WTC11 (cell line): ENCODE data around the gene FZR1. TPM values are rescaled to one million over a fixed set of nuclear protein-coding genes. Genes with fewer than 3 reads are reported as not detected.

Experiments used
- ATAC-seq: fragments of 200-7000 bp; cut with Tn5 transposase; 2 replicates; pipeline ENCODE4 v1.10.0; 2021; ENCODE audit warnings: mild to moderate bottlenecking, moderate library complexity
- CTCF ChIA-PET: fragments of 300-600 bp; sonication (Branson Sonifier 250); formaldehyde crosslinking; loops from one replicate; lab custom pipeline; 2021; ENCODE audit warnings: antibody characterized with exemption; lab: Charles Lee
- POLR2A ChIA-PET: fragments of 350-600 bp; sonication (Branson Sonifier 250); formaldehyde crosslinking; loops from one replicate; lab custom pipeline; 2021; ENCODE audit warnings: antibody characterized with exemption; lab: Charles Lee
- DNase-seq: peaks from one replicate; pipeline ENCODE4 v3.0.0; 2021; ENCODE audit warnings: low spot score
- H3K27ac Mint-ChIP-seq: 2 replicates; pipeline ENCODE4 v1.8.0; 2021; ENCODE audit warnings: mixed read lengths
- H3K27me3 Mint-ChIP-seq: 2 replicates; pipeline ENCODE4 v1.8.0; 2021; ENCODE audit warnings: low read depth, mild to moderate bottlenecking, moderate library complexity, mixed read lengths
- H3K36me3 Mint-ChIP-seq: 2 replicates; pipeline ENCODE4 v1.8.0; 2021; ENCODE audit warnings: mixed read lengths
- H3K4me1 Mint-ChIP-seq: 2 replicates; pipeline ENCODE4 v1.8.0; 2022; ENCODE audit warnings: mixed read lengths
- H3K4me3 Mint-ChIP-seq: 2 replicates; pipeline ENCODE4 v1.8.0; 2021; ENCODE audit warnings: mild to moderate bottlenecking, moderate library complexity, mixed read lengths
- H3K9me3 Mint-ChIP-seq: 2 replicates; pipeline ENCODE4 v1.8.0; 2021; ENCODE audit warnings: mixed read lengths
- CREB1 ChIP-seq: sonication (generic); formaldehyde crosslinking; IDR thresholded peaks from 2 replicates; pipeline ENCODE4 v1.8.0; 2023; ENCODE audit warnings: mild to moderate bottlenecking, missing genetic modification reagents
- ELF4 ChIP-seq: sonication (generic); formaldehyde crosslinking; IDR thresholded peaks from 2 replicates; pipeline ENCODE4 v1.8.1; 2022; ENCODE audit warnings: low read depth, mild to moderate bottlenecking, moderate library complexity, missing genetic modification reagents
- EMX1 ChIP-seq: fragments of 250-450 bp; sonication (Bioruptor Pico); IDR thresholded peaks from 2 replicates; pipeline ENCODE4 v1.8.0; 2021; ENCODE audit warnings: mild to moderate bottlenecking
- FOXP1 ChIP-seq: sonication (generic); formaldehyde crosslinking; IDR thresholded peaks from 2 replicates; pipeline ENCODE4 v1.8.0; 2022; ENCODE audit warnings: missing genetic modification reagents, mild to moderate bottlenecking, moderate library complexity, borderline replicate concordance
- GTF2I ChIP-seq: fragments of 250-450 bp; sonication (Bioruptor Pico); conservative IDR thresholded peaks from 2 replicates; pipeline ENCODE4 v1.4.0; 2021; ENCODE audit warnings: mild to moderate bottlenecking
- MYBL2 ChIP-seq: sonication (generic); formaldehyde crosslinking; IDR thresholded peaks from 2 replicates; pipeline ENCODE4 v1.8.1; 2023; ENCODE audit warnings: mild to moderate bottlenecking, moderate library complexity, missing genetic modification reagents
- NR3C1 ChIP-seq: sonication (generic); formaldehyde crosslinking; conservative IDR thresholded peaks from 2 replicates; pipeline ENCODE4 v1.8.1; 2023; ENCODE audit warnings: low read depth, mild to moderate bottlenecking, missing genetic modification reagents
- RORB ChIP-seq: fragments of 250-450 bp; sonication (Bioruptor Pico); IDR thresholded peaks from 2 replicates; pipeline ENCODE4 v1.9.0; 2021; ENCODE audit warnings: mild to moderate bottlenecking
- SOX15 ChIP-seq: fragments of 250-450 bp; sonication (Bioruptor Pico); IDR thresholded peaks from 2 replicates; pipeline ENCODE4 v1.9.0; 2021; ENCODE audit warnings: mild to moderate bottlenecking
- TCF7 ChIP-seq: sonication (generic); formaldehyde crosslinking; IDR thresholded peaks from 2 replicates; pipeline ENCODE4 v1.8.0; 2022; ENCODE audit warnings: mild to moderate bottlenecking, low read depth, missing genetic modification reagents, moderate library complexity
- TEAD4 ChIP-seq: sonication (generic); formaldehyde crosslinking; IDR thresholded peaks from 2 replicates; pipeline ENCODE4 v1.8.0; 2022; ENCODE audit warnings: mild to moderate bottlenecking, missing genetic modification reagents
- TP53 ChIP-seq: sonication (generic); formaldehyde crosslinking; IDR thresholded peaks from 2 replicates; pipeline ENCODE4 v1.8.1; 2023; ENCODE audit warnings: mild to moderate bottlenecking, missing genetic modification reagents
- ZBTB21 ChIP-seq: sonication (generic); formaldehyde crosslinking; IDR thresholded peaks from 2 replicates; pipeline ENCODE4 v1.8.1; 2023; ENCODE audit warnings: mild to moderate bottlenecking, missing genetic modification reagents, borderline replicate concordance
- ZNF121 ChIP-seq: sonication (generic); formaldehyde crosslinking; IDR thresholded peaks from 2 replicates; pipeline ENCODE4 v1.8.0; 2023; ENCODE audit warnings: missing genetic modification reagents
- ZNF423 ChIP-seq: fragments of 250-450 bp; sonication (Bioruptor Pico); IDR thresholded peaks from 2 replicates; pipeline ENCODE4 v2.1.2; 2022; ENCODE audit warnings: mild to moderate bottlenecking, moderate library complexity
- total RNA-seq: library from RNA; stranded (reverse); gene quantifications from 3 replicates; pipeline ENCODE4 v1.2.3, GENCODE V29; 2021
- TF ChIP-seq, protein P1 (sequence below): fragments of 250-450 bp; sonication (Bioruptor Pico); IDR thresholded peaks from 2 replicates; pipeline ENCODE4 v1.9.0; 2021; ENCODE audit warnings: mild to moderate bottlenecking, borderline replicate concordance
- TF ChIP-seq, protein P2 (sequence below): sonication (generic); formaldehyde crosslinking; conservative IDR thresholded peaks from 2 replicates; pipeline ENCODE4 v1.8.1; 2023; ENCODE audit warnings: mild to moderate bottlenecking, low read depth, missing genetic modification reagents, moderate library complexity
- TF ChIP-seq, protein P3 (sequence below): sonication (generic); formaldehyde crosslinking; IDR thresholded peaks from 2 replicates; pipeline ENCODE4 v1.8.1; 2023; ENCODE audit warnings: mild to moderate bottlenecking, missing genetic modification reagents, moderate library complexity
- TF ChIP-seq, protein P4 (sequence below): fragments of 250-450 bp; sonication (Bioruptor Pico); IDR thresholded peaks from 2 replicates; pipeline ENCODE4 v1.9.0; 2021; ENCODE audit warnings: mild to moderate bottlenecking
- TF ChIP-seq, protein P5 (sequence below): sonication (generic); formaldehyde crosslinking; IDR thresholded peaks from 2 replicates; pipeline ENCODE4 v1.8.0; 2022; ENCODE audit warnings: missing genetic modification reagents

The FZR1 gene
- total RNA-seq, 1 experiment from 2014 or later, result 60.8 TPM

DNA sequence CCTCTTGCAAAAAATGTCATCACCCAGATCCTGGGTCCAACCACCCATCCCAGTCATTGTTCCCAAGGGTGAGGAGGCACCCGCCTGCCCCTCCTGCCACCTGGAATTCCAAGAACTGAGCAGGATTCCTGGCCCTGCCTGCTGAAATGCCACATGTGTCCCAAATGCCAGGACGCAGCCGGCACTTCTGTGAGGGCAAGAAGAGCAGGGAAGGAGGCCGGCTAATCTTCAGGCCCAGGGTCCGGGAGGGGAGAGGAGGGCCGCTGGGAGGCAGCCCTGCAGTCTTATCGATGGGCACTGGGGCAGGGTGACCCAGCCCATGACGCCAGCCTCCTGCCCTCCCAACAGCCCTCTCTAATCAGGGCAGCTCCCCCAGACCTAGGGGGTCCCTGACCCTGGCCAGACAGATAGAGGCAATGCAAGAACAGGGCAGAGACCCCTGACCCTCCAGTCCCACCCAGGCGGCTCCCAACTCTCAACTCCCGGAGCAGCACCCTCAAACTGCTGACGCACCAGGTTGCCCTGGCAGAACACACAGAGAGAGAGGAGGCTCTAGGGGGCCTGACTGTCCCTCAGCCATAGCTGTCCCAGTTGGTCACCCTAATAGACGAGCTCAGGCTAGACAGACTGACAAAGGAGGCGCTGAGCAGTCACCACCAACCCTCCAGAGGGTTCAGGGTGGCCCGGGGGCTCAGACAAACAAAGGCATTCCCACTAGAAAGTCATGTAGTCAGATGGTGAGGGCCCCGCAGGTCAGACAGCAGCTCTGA is 49.7 kb downstream of the FZR1 start (continued):
- TF ChIP-seq ZNF423, result no peak
- TF ChIP-seq, all 79 proteins: peak for 0

DNA sequence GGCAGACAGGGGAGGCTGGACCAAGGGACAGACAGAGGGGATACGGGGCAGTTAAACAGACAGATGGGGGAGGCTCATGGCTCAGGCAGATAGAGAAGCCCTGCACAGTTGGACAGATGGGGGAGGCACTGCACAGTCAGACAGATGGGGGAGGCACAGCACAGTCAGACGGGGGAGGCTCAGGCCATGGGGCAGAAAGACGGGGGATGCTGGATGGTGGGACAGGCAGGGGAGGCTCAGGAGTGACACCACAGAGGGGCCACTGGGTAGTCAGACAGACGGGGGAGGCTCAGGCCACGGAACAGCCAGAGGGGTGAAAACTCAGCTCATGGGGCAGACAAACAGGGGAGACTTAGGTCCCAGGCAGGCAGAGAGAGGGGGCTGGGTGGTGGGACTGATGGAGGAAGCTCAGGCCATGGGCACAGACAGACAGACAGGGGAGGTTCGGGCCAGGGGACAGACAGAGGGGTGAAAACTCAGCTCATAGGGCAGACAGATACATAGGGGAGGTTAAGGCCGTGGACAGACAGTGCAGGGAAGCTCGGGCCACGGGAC is 50.4 kb downstream of the FZR1 start:
- no peaks in the 10 kb centered on the region for H3K36me3 Mint-ChIP-seq
- H3K4me3 Mint-ChIP-seq, result peak overlapping the region; percentile 93
- no peak for TF ChIP-seq NR3C1 (CRISPR knock-in tag)
- TF ChIP-seq, protein P1, sequence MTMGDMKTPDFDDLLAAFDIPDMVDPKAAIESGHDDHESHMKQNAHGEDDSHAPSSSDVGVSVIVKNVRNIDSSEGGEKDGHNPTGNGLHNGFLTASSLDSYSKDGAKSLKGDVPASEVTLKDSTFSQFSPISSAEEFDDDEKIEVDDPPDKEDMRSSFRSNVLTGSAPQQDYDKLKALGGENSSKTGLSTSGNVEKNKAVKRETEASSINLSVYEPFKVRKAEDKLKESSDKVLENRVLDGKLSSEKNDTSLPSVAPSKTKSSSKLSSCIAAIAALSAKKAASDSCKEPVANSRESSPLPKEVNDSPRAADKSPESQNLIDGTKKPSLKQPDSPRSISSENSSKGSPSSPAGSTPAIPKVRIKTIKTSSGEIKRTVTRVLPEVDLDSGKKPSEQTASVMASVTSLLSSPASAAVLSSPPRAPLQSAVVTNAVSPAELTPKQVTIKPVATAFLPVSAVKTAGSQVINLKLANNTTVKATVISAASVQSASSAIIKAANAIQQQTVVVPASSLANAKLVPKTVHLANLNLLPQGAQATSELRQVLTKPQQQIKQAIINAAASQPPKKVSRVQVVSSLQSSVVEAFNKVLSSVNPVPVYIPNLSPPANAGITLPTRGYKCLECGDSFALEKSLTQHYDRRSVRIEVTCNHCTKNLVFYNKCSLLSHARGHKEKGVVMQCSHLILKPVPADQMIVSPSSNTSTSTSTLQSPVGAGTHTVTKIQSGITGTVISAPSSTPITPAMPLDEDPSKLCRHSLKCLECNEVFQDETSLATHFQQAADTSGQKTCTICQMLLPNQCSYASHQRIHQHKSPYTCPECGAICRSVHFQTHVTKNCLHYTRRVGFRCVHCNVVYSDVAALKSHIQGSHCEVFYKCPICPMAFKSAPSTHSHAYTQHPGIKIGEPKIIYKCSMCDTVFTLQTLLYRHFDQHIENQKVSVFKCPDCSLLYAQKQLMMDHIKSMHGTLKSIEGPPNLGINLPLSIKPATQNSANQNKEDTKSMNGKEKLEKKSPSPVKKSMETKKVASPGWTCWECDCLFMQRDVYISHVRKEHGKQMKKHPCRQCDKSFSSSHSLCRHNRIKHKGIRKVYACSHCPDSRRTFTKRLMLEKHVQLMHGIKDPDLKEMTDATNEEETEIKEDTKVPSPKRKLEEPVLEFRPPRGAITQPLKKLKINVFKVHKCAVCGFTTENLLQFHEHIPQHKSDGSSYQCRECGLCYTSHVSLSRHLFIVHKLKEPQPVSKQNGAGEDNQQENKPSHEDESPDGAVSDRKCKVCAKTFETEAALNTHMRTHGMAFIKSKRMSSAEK, result no peak
- no peak for TF ChIP-seq MYBL2 (CRISPR knock-in tag)
- no peak for TF ChIP-seq GTF2I (CRISPR knock-in tag)
- TF ChIP-seq SOX15 (CRISPR knock-in tag), result no peak
- TF ChIP-seq EMX1 (CRISPR knock-in tag), result no peak
- no peak for TF ChIP-seq ZBTB21 (CRISPR knock-in tag)
- no peak for TF ChIP-seq ELF4 (CRISPR knock-in tag)
- no peak for TF ChIP-seq FOXP1
- TF ChIP-seq, protein P2, sequence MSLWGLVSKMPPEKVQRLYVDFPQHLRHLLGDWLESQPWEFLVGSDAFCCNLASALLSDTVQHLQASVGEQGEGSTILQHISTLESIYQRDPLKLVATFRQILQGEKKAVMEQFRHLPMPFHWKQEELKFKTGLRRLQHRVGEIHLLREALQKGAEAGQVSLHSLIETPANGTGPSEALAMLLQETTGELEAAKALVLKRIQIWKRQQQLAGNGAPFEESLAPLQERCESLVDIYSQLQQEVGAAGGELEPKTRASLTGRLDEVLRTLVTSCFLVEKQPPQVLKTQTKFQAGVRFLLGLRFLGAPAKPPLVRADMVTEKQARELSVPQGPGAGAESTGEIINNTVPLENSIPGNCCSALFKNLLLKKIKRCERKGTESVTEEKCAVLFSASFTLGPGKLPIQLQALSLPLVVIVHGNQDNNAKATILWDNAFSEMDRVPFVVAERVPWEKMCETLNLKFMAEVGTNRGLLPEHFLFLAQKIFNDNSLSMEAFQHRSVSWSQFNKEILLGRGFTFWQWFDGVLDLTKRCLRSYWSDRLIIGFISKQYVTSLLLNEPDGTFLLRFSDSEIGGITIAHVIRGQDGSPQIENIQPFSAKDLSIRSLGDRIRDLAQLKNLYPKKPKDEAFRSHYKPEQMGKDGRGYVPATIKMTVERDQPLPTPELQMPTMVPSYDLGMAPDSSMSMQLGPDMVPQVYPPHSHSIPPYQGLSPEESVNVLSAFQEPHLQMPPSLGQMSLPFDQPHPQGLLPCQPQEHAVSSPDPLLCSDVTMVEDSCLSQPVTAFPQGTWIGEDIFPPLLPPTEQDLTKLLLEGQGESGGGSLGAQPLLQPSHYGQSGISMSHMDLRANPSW (CRISPR knock-in tag), result no peak
- TF ChIP-seq TCF7 (CRISPR knock-in tag), result no peak
- TF ChIP-seq, protein P3, sequence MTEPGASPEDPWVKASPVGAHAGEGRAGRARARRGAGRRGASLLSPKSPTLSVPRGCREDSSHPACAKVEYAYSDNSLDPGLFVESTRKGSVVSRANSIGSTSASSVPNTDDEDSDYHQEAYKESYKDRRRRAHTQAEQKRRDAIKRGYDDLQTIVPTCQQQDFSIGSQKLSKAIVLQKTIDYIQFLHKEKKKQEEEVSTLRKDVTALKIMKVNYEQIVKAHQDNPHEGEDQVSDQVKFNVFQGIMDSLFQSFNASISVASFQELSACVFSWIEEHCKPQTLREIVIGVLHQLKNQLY (CRISPR knock-in tag), result no peak
- no peak for TF ChIP-seq CREB1 (CRISPR knock-in tag)
- TF ChIP-seq TEAD4, result no peak
- TF ChIP-seq, protein P4, sequence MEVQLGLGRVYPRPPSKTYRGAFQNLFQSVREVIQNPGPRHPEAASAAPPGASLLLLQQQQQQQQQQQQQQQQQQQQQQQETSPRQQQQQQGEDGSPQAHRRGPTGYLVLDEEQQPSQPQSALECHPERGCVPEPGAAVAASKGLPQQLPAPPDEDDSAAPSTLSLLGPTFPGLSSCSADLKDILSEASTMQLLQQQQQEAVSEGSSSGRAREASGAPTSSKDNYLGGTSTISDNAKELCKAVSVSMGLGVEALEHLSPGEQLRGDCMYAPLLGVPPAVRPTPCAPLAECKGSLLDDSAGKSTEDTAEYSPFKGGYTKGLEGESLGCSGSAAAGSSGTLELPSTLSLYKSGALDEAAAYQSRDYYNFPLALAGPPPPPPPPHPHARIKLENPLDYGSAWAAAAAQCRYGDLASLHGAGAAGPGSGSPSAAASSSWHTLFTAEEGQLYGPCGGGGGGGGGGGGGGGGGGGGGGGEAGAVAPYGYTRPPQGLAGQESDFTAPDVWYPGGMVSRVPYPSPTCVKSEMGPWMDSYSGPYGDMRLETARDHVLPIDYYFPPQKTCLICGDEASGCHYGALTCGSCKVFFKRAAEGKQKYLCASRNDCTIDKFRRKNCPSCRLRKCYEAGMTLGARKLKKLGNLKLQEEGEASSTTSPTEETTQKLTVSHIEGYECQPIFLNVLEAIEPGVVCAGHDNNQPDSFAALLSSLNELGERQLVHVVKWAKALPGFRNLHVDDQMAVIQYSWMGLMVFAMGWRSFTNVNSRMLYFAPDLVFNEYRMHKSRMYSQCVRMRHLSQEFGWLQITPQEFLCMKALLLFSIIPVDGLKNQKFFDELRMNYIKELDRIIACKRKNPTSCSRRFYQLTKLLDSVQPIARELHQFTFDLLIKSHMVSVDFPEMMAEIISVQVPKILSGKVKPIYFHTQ (CRISPR knock-in tag), result no peak
- no peak for TF ChIP-seq ZNF121 (CRISPR knock-in tag)
- TF ChIP-seq, protein P5, sequence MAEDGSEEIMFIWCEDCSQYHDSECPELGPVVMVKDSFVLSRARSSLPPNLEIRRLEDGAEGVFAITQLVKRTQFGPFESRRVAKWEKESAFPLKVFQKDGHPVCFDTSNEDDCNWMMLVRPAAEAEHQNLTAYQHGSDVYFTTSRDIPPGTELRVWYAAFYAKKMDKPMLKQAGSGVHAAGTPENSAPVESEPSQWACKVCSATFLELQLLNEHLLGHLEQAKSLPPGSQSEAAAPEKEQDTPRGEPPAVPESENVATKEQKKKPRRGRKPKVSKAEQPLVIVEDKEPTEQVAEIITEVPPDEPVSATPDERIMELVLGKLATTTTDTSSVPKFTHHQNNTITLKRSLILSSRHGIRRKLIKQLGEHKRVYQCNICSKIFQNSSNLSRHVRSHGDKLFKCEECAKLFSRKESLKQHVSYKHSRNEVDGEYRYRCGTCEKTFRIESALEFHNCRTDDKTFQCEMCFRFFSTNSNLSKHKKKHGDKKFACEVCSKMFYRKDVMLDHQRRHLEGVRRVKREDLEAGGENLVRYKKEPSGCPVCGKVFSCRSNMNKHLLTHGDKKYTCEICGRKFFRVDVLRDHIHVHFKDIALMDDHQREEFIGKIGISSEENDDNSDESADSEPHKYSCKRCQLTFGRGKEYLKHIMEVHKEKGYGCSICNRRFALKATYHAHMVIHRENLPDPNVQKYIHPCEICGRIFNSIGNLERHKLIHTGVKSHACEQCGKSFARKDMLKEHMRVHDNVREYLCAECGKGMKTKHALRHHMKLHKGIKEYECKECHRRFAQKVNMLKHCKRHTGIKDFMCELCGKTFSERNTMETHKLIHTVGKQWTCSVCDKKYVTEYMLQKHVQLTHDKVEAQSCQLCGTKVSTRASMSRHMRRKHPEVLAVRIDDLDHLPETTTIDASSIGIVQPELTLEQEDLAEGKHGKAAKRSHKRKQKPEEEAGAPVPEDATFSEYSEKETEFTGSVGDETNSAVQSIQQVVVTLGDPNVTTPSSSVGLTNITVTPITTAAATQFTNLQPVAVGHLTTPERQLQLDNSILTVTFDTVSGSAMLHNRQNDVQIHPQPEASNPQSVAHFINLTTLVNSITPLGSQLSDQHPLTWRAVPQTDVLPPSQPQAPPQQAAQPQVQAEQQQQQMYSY (CRISPR knock-in tag), result no peak
- no peak for TF ChIP-seq RORB (CRISPR knock-in tag)
- no peak for TF ChIP-seq TP53 (CRISPR knock-in tag)
- no peak for ATAC-seq
- H3K4me1 Mint-ChIP-seq, result peaks cover 12% of the 10 kb centered on the region
- POLR2A ChIA-PET, result interaction anchor here (0.7 to 1.4 kb wide), 3 partner anchors 10 to 112 kb away, joined by 3 to 4 read pairs (median 3); no protein-coding TSS in a partner anchor
- H3K27ac Mint-ChIP-seq, result no peak overlapping the region
- CTCF ChIA-PET, result interaction anchor here (1.0 to 2.7 kb wide), 5 partner anchors 9 to 71 kb away, joined by 4 to 20 read pairs (median 5); no protein-coding TSS in a partner anchor
- no peak for DNase-seq
- no peaks in the 10 kb centered on the region for H3K9me3 Mint-ChIP-seq
- peaks cover 27% of the 10 kb centered on the region for H3K27me3 Mint-ChIP-seq
